ENCODE data around the gene FAM3A.

DNA sequence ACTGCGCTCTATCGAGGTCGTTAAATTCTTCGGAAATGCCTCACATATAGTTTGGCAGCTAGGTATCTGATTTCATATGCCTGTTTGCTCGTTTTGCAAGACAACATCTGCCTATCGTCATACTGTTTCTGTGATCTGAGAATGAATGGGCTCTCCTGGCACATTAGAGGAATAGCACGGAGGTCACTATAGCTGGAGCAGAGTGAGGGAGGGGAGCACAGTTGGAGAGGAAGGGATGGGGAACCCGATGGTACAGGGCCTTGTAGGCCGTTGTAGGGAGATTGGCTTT is 31.9 kb upstream of the FAM3A start:
- TF ChIP-seq CTCF (IDR thresholded peaks at IDR 0.05; ENCODE audit: poor library complexity, severe bottlenecking) = no peak
- TF ChIP-seq EP300 (conservative IDR thresholded peaks at IDR 0.05; ENCODE audit: poor library complexity, severe bottlenecking) = no peak
- TF ChIP-seq POLR2AphosphoS5 (IDR thresholded peaks at IDR 0.05) = no peak
- no peak for TF ChIP-seq EZH2 (IDR thresholded peaks at IDR 0.05; ENCODE audit: borderline replicate concordance, insufficient read depth, low read length, poor library complexity, severe bottlenecking)
- TF ChIP-seq REST (IDR thresholded peaks at IDR 0.05; ENCODE audit: borderline replicate concordance) = no peak
- TF ChIP-seq SMC3 (conservative IDR thresholded peaks at IDR 0.05; ENCODE audit: poor library complexity) = no peak

Data from neural cell (in vitro differentiated cells).